GM12874 (cell line): Measurements from ENCODE around the gene TWF1.

Source experiments
- TF ChIP-seq, protein P1 (sequence below): IDR thresholded peaks from 2 replicates; pipeline ENCODE4 v1.5.1; 2011; ENCODE audit warnings: low read depth, mild to moderate bottlenecking, control low read depth, low read length, moderate library complexity; ENCODE audit not compliant: insufficient read depth

The TWF1 gene

GRCh38 chr12:43816168-43816567 lies 10.1 kb upstream of the TWF1 start:
- TF ChIP-seq, protein P1, sequence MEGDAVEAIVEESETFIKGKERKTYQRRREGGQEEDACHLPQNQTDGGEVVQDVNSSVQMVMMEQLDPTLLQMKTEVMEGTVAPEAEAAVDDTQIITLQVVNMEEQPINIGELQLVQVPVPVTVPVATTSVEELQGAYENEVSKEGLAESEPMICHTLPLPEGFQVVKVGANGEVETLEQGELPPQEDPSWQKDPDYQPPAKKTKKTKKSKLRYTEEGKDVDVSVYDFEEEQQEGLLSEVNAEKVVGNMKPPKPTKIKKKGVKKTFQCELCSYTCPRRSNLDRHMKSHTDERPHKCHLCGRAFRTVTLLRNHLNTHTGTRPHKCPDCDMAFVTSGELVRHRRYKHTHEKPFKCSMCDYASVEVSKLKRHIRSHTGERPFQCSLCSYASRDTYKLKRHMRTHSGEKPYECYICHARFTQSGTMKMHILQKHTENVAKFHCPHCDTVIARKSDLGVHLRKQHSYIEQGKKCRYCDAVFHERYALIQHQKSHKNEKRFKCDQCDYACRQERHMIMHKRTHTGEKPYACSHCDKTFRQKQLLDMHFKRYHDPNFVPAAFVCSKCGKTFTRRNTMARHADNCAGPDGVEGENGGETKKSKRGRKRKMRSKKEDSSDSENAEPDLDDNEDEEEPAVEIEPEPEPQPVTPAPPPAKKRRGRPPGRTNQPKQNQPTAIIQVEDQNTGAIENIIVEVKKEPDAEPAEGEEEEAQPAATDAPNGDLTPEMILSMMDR, result no peak

- TF ChIP-seq, protein P1, result no peak
These were observed 9.3 kb upstream of the TWF1 start for GRCh38 chr12:43815416-43815815.

GRCh38 chr12:43812926-43813325 lies 6.8 kb upstream of the TWF1 start:
- TF ChIP-seq, protein P1, result no peak

DNA sequence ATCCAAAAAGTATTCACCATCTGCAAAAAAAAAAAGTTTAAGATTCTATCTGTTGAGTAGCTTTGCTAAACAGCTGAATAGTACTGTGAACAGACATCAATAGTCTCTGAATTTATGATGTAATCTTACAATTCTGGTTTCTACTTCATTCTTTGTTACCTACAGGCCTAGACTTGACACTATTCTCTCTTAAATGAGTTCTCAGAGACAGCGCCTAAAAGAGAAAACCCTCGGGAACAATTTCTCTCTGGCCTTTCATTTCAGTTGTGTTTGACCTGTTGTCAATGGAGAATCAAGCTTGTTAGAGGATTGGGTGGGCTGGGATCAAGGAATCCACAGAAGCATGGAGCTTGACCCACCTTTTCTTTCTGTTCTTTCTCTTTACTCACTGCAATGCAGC lies 5.9 kb upstream of the TWF1 start:
- TF ChIP-seq, protein P1, result no peak

- TF ChIP-seq, protein P1, result no peak
These were observed 1.3 kb upstream of the TWF1 start for GRCh38 chr12:43807386-43807785.

- TF ChIP-seq, protein P1, result no peak
These were observed 588 bp upstream of the TWF1 start for GRCh38 chr12:43806737-43807072.

DNA sequence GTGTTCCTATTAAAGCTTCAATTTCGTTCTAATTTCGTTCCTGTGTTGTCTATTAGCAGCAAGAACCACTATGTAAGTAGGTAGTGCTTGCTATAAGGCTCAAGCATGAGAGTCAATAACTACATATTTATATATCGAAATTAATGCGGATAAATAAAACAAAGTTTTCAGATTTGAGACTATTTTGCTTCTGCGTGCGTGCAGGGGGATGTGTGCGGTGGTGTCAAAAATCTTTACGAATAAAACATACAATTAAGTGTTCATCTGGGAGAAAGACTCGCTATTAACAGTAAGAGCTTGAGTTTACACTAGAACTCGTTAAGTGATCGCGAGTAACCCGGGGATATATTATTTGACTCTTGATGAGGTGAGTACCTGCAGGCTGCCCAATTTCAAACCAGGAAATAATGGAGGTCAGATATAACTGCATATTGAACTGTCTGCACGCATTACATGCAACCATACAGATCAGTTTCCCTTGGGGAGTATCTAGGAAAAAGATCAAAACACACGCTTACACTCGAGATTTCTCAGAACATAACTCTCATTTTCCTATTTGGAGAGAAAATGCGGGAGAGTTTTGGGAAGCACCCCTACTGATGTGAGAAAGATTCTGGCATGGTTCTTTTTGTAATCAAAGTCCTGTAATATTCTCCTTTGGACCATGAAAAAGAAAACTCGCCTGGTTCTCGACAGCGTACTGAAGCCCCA lies 813 bp downstream of the TWF1 start:
- TF ChIP-seq, protein P1, result no peak
